Gastrocnemius medialis (tissue), 4 donors: ENCODE results near the gene GASK1A. TPM values are rescaled to one million over a fixed set of nuclear protein-coding genes. Genes with fewer than 3 reads are reported as not detected.

Source experiments
- ATAC-seq, 2 donors: fragments of 150-250 bp; one replicate each; pipeline ENCODE4 v1.9.1; 2016
- DNase-seq, 2 donors: peaks; one replicate each; pipeline ENCODE4 v3.0.0-alpha.2; 2019
- H3K27ac ChIP-seq, 4 donors: fragments of 200-600 bp; sonication (generic); 1 replicate in 1 of 4; 2 replicates in 3 of 4; pipeline ENCODE4 v1.5.1; 2016 to 2018; ENCODE audit warnings: mild to moderate bottlenecking in 2 of 4, moderate library complexity in 1 of 4
- H3K27me3 ChIP-seq, 3 donors: fragments of 200-600 bp; sonication (generic) in 2 of 3; 1 replicate in 1 of 3; 2 replicates in 2 of 3; pipeline versions ENCODE4 v1.5.1 to v1.6.0; 2016 to 2019; ENCODE audit warnings: mild to moderate bottlenecking in 1 of 3, moderate library complexity in 1 of 3
- H3K36me3 ChIP-seq, 2 donors: fragments of 200-600 bp; sonication (generic) in 1 of 2; one replicate each; pipeline ENCODE4 v1.5.1; 2017 to 2018
- H3K4me1 ChIP-seq, 2 donors: fragments of 200-600 bp; sonication (generic) in 1 of 2; one replicate each; pipeline ENCODE4 v1.5.1; 2016 to 2017; ENCODE audit warnings: mild to moderate bottlenecking in 2 of 2
- H3K4me3 ChIP-seq, 4 donors: fragments of 200-600 bp; sonication (generic) in 3 of 4; 1 replicate in 1 of 4; 2 replicates in 3 of 4; pipeline ENCODE4 v1.5.1; 2016 to 2019; ENCODE audit warnings: mild to moderate bottlenecking in 2 of 4
- H3K9me3 ChIP-seq, 3 donors: fragments of 200-600 bp; sonication (generic) in 2 of 3; 1 replicate in 1 of 3; 2 replicates in 2 of 3; pipeline ENCODE4 v1.5.1; 2016 to 2019
- POLR2A ChIP-seq, 2 donors: fragments of 450-650 bp; IDR thresholded peaks; one replicate each; pipeline ENCODE4 v1.6.1; 2017; ENCODE audit warnings: antibody characterized with exemption in 2 of 2, mild to moderate bottlenecking in 2 of 2, moderate library complexity in 2 of 2
- in situ Hi-C, 4 donors: fragments of 200-750 bp; cut with MboI; loops; one replicate each; pipeline versions ENCODE4 v1.15.0 to v1.8.0; 2017; ENCODE audit warnings: low sequenced_read_pairs in 4 of 4
- intact Hi-C: fragments of 100-400 bp; cut with DNase I; formaldehyde crosslinking; loops from one replicate; pipeline ENCODE4 v1.15.1; 2023; ENCODE audit warnings: low total_unique reads
- total RNA-seq, 4 donors: library from RNA; depleted of rRNA; stranded (reverse); fragments of >200 nt; gene quantifications; one replicate each; pipeline versions ENCODE4 v1.1.0 to v1.2.3, GENCODE V29; 2016
- TF ChIP-seq, protein P1 (sequence below), 5 experiments: fragments of 450-650 bp in 3 of 5; fragments of 200-600 bp in 2 of 5; sonication (generic) in 2 of 5; IDR thresholded peaks in 4 of 5; conservative IDR thresholded peaks in 1 of 5; 1 replicate in 4 of 5; 2 replicates in 1 of 5; pipeline ENCODE4 v1.5.1; 2016 to 2019; ENCODE audit warnings: antibody characterized with exemption in 5 of 5, mild to moderate bottlenecking in 3 of 5, moderate library complexity in 3 of 5

GASK1A gene
- total RNA-seq, 4 donors from 2014 or later = 0.52 to 6.8 (median 0.87) TPM

- DNase-seq (no peak), ATAC-seq (no peak)
- no peak overlapping the region for H3K4me3 ChIP-seq
- no peaks in the 10 kb centered on the region for H3K9me3 ChIP-seq
- TF ChIP-seq, protein P1, sequence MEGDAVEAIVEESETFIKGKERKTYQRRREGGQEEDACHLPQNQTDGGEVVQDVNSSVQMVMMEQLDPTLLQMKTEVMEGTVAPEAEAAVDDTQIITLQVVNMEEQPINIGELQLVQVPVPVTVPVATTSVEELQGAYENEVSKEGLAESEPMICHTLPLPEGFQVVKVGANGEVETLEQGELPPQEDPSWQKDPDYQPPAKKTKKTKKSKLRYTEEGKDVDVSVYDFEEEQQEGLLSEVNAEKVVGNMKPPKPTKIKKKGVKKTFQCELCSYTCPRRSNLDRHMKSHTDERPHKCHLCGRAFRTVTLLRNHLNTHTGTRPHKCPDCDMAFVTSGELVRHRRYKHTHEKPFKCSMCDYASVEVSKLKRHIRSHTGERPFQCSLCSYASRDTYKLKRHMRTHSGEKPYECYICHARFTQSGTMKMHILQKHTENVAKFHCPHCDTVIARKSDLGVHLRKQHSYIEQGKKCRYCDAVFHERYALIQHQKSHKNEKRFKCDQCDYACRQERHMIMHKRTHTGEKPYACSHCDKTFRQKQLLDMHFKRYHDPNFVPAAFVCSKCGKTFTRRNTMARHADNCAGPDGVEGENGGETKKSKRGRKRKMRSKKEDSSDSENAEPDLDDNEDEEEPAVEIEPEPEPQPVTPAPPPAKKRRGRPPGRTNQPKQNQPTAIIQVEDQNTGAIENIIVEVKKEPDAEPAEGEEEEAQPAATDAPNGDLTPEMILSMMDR (IDR thresholded peaks at IDR 0.05 in 4 of 5, conservative IDR thresholded peaks at IDR 0.05 in 1 of 5) = no peak
- no peak for TF ChIP-seq POLR2A (IDR thresholded peaks at IDR 0.05)
- in situ Hi-C loops = no loop called here
- no peak overlapping the region for H3K27ac ChIP-seq
- peaks cover 0 to 5% (median 5%) of the 10 kb centered on the region in 3 donors for H3K27me3 ChIP-seq
- intact Hi-C loops = no loop called here
- H3K36me3 ChIP-seq = no peaks in the 10 kb centered on the region
- peaks cover 5 to 15% of the 10 kb centered on the region in 2 donors for H3K4me1 ChIP-seq
Measured at GRCh38 chr3:42982645-42983412, 3.7 kb downstream of the GASK1A start.

- intact Hi-C loops = no loop called here
- no peak for DNase-seq
- Histone ChIP-seq H3K27ac (no peak overlapping the region), H3K4me1 (peaks cover 5 to 12% of the 10 kb centered on the region in 2 donors), H3K4me3 (no peak overlapping the region), H3K36me3 (no peaks in the 10 kb centered on the region), H3K9me3 (no peaks in the 10 kb centered on the region), H3K27me3 (peaks cover 0 to 5% (median 5%) of the 10 kb centered on the region in 3 donors)
- no peak for ATAC-seq
- in situ Hi-C loops = no loop called here
- TF ChIP-seq POLR2A (IDR thresholded peaks at IDR 0.05) = no peak
- TF ChIP-seq, protein P1 (IDR thresholded peaks at IDR 0.05 in 4 of 5, conservative IDR thresholded peaks at IDR 0.05 in 1 of 5) = no peak
Measured at GRCh38 chr3:42983927-42984326, 4.8 kb downstream of the GASK1A start.

DNA sequence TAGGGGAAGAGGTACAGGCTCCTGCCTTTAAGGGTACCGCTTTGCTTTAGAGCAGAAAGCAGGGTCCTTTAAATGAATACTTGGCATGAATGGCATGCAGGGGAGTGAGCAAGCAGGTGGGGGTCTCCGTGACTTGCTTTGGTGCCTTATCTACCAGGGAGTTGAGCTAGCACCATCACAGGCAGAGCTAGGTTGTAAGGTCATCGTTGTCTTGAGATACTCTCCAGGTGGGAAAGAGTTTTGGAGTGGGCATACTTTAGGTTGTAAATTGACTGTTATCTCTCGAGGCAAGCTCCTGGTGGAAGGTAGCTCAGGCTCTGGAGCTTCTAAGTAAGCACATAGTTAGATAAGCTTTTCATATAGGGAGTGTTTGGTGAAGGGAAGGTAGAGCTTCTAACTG, 5.6 kb downstream of the GASK1A start:
- DNase-seq = no peak
- no peak for ATAC-seq
- in situ Hi-C loops = no loop called here
- intact Hi-C loops = no loop called here
- Histone ChIP-seq H3K9me3 (no peaks in the 10 kb centered on the region), H3K4me1 (peaks cover 4 to 5% of the 10 kb centered on the region in 2 donors), H3K4me3 (no peak overlapping the region), H3K27ac (no peak overlapping the region), H3K27me3 (peaks cover 0 to 5% (median 5%) of the 10 kb centered on the region in 3 donors), H3K36me3 (no peaks in the 10 kb centered on the region)
- TF ChIP-seq, protein P1 (IDR thresholded peaks at IDR 0.05 in 4 of 5, conservative IDR thresholded peaks at IDR 0.05 in 1 of 5) = no peak
- no peak for TF ChIP-seq POLR2A (IDR thresholded peaks at IDR 0.05)

- in situ Hi-C loops = no loop called here
- H3K36me3 ChIP-seq = no peaks in the 10 kb centered on the region
- TF ChIP-seq, protein P1 (IDR thresholded peaks at IDR 0.05 in 4 of 5, conservative IDR thresholded peaks at IDR 0.05 in 1 of 5) = no peak
- no peak for TF ChIP-seq POLR2A (IDR thresholded peaks at IDR 0.05)
Measured at GRCh38 chr3:42988097-42988496, 9.0 kb downstream of the GASK1A start.

More at GRCh38 chr3:42988097-42988496, 9.0 kb downstream of the GASK1A start:
- Histone ChIP-seq H3K9me3 (no peaks in the 10 kb centered on the region), H3K4me1 (no peaks in the 10 kb centered on the region), H3K4me3 (no peak overlapping the region), H3K27me3 (no peaks in the 10 kb centered on the region), H3K27ac (no peak overlapping the region)
- intact Hi-C loops = no loop called here
- DNase-seq (no peak), ATAC-seq (no peak)
